ENCODE data around the gene DPP7.
"Not testable (repeated sequence)": the region's sequence is repeated elsewhere in the genome, so short reads cannot be mapped to it uniquely, and the experiment has no call there.

DPP7 gene

GRCh38 chr9:137147793-137148160 is 33.2 kb upstream of the DPP7 start:
- DNase-seq: no peak

GRCh38 chr9:137147091-137147792 is 32.7 kb upstream of the DPP7 start:
- no peak for DNase-seq

- no peak for DNase-seq
These were observed 32.0 kb upstream of the DPP7 start for GRCh38 chr9:137146527-137146918.

- DNase-seq: no peak
These were observed 31.4 kb upstream of the DPP7 start for GRCh38 chr9:137145731-137146526.

- no peak for DNase-seq
These were observed 28.9 kb upstream of the DPP7 start for GRCh38 chr9:137143459-137143858.

- DNase-seq: no peak
These were observed 27.7 kb upstream of the DPP7 start for GRCh38 chr9:137141976-137142936.

GRCh38 chr9:137141050-137141810 is 26.7 kb upstream of the DPP7 start:
- no peak for DNase-seq

- DNase-seq: no peak
These were observed 25.8 kb upstream of the DPP7 start for GRCh38 chr9:137140151-137141012.

- DNase-seq: no peak
These were observed 25.1 kb upstream of the DPP7 start for GRCh38 chr9:137139468-137140150.

- DNase-seq: no peak
These were observed 24.4 kb upstream of the DPP7 start, which contains the start of gene GRIN1 for GRCh38 chr9:137138722-137139467. Gene GRIN1 (plus strand): TSS chr9:137139154. CDS start chr9:137139487, 333 bp downstream.

GRCh38 chr9:137138058-137138721 is 23.7 kb upstream of the DPP7 start:
- no peak for DNase-seq

- DNase-seq: no peak
These were observed 22.5 kb upstream of the DPP7 start for GRCh38 chr9:137136881-137137607.

GRCh38 chr9:137136261-137136880 is 21.8 kb upstream of the DPP7 start:
- no peak for DNase-seq

GRCh38 chr9:137135154-137135553 is 20.6 kb upstream of the DPP7 start:
- not testable (repeated sequence) for DNase-seq

- DNase-seq: no peak
These were observed 19.7 kb upstream of the DPP7 start for GRCh38 chr9:137134191-137134590.

GRCh38 chr9:137130176-137130755 is 15.7 kb upstream of the DPP7 start:
- DNase-seq: no peak

- DNase-seq: peak; percentile 95
These were observed 15.1 kb upstream of the DPP7 start for GRCh38 chr9:137129456-137130175.

Measured in islet precursor cell (in vitro differentiated cells).